SK-N-MC (cell line): ENCODE results near the gene CLTRN.

ENCODE experiments used
- EZH2 ChIP-seq: fragments of 200-600 bp; sonication (generic); IDR thresholded peaks from one replicate; pipeline ENCODE4 v1.6.1; 2017; ENCODE audit warnings: antibody characterized with exemption
- FOXP2 ChIP-seq: optimal IDR thresholded peaks from 2 replicates; pipeline ENCODE3; 2011; ENCODE audit warnings: mild to moderate bottlenecking, moderate library complexity; ENCODE audit not compliant: insufficient read depth; ENCODE audit errors: extremely low read length, control extremely low read depth
- POLR2AphosphoS5 ChIP-seq: IDR thresholded peaks from 2 replicates; pipeline ENCODE4 v1.6.1; 2012; ENCODE audit warnings: mild to moderate bottlenecking, low read depth, low read length, borderline replicate concordance

DNA sequence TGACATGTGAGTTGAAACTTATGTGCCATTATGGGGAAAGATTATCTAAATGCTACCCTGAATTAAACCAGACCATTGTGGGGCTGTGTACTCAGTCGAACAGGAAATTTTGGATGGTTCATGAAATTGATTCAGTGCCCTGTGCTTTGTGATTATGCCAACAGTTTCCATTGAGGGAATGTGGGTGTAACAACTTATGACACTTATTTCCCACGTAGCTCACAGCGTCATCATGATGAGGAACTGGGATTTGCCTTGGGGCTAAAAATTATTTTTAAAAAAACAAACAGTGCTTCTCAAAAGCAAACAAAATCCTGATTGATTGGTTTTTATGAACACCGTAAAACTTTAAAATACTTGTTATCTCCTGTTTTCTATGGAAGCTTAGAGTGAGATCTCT lies 8.3 kb upstream of the CLTRN start:
- no peak for TF ChIP-seq POLR2AphosphoS5
- TF ChIP-seq EZH2 = no peak
- TF ChIP-seq FOXP2 = no peak
